GM12878 (cell line): ENCODE data around the gene STPG4.

Source experiments
- BHLHE40 ChIP-seq, 2 experiments: fragments of 450-650 bp in 1 of 2; IDR thresholded peaks; 2 replicates each; pipeline ENCODE4 v1.6.1; 2011 to 2017; ENCODE audit warnings: low read depth in 2 of 2, borderline replicate concordance in 1 of 2, improper control_type of control experiment in 1 of 2, low read length in 1 of 2, mild to moderate bottlenecking in 1 of 2
- CHD1 ChIP-seq: IDR thresholded peaks from 2 replicates; pipeline ENCODE4 v1.6.1; 2012; ENCODE audit warnings: low read depth, low read length, improper control_type of control experiment
- RFX5 ChIP-seq: IDR thresholded peaks from 2 replicates; pipeline ENCODE4 v1.6.1; 2011; ENCODE audit warnings: low read depth, low read length, improper control_type of control experiment
- SIN3A ChIP-seq: IDR thresholded peaks from 2 replicates; pipeline ENCODE4 v1.6.1; 2012; ENCODE audit warnings: low read depth, low read length, improper control_type of control experiment
- ZSCAN29 ChIP-seq: fragments of 450-650 bp; IDR thresholded peaks from 2 replicates; pipeline ENCODE4 v1.6.1; 2017; ENCODE audit warnings: mild to moderate bottlenecking, moderate library complexity
- TF ChIP-seq, protein P1 (sequence below), 3 experiments: IDR thresholded peaks in 2 of 3; conservative IDR thresholded peaks in 1 of 3; 2 replicates each; pipeline ENCODE4 v1.5.1; 2011; ENCODE audit warnings: low read depth in 3 of 3, low read length in 3 of 3, mild to moderate bottlenecking in 3 of 3, control low read depth in 2 of 3, moderate library complexity in 2 of 3, inconsistent platforms in 1 of 3, mixed read lengths in 1 of 3; ENCODE audit not compliant: control insufficient read depth in 2 of 3, insufficient read depth in 1 of 3; ENCODE audit errors: extremely low read depth in 1 of 3
- TF ChIP-seq, protein P2 (sequence below): fragments of 450-650 bp; formaldehyde crosslinking; IDR thresholded peaks from 2 replicates; pipeline ENCODE4 v1.4.0; 2022; ENCODE audit warnings: mild to moderate bottlenecking, moderate library complexity
- TF ChIP-seq, protein P3 (sequence below): IDR thresholded peaks from 2 replicates; pipeline ENCODE4 v1.6.1; 2012; ENCODE audit warnings: improper control_type of control experiment, low read depth, low read length; ENCODE audit not compliant: insufficient replicate concordance

DNA sequence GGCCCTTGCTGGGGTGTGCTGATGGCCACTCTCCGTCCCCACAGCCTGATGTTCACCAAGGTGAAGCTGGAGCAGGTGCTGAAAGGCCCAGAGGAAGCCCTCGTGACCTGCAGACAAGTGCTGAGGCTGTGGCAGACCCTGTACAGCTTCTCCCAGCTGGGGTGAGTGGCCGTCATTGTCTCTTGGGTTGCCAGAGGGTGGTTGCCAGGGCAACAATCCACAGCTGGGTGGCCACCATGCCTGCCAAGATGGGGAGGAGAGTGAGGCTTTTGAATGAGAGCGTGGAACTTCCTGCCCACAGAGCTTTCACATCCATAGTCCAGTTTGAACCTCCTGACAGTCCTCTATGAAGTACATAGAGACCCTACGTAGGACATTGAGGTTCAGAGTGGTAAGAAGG, 108.8 kb downstream of the STPG4 start:
- TF ChIP-seq BHLHE40 (IDR thresholded peaks at IDR 0.05; ENCODE audit: borderline replicate concordance in 1 of 2, low read depth in 2 of 2, low read length in 1 of 2) (no peak), SIN3A (no peak), RFX5 (no peak), ZSCAN29 (no peak), CHD1 (no peak)
- TF ChIP-seq, protein P1, sequence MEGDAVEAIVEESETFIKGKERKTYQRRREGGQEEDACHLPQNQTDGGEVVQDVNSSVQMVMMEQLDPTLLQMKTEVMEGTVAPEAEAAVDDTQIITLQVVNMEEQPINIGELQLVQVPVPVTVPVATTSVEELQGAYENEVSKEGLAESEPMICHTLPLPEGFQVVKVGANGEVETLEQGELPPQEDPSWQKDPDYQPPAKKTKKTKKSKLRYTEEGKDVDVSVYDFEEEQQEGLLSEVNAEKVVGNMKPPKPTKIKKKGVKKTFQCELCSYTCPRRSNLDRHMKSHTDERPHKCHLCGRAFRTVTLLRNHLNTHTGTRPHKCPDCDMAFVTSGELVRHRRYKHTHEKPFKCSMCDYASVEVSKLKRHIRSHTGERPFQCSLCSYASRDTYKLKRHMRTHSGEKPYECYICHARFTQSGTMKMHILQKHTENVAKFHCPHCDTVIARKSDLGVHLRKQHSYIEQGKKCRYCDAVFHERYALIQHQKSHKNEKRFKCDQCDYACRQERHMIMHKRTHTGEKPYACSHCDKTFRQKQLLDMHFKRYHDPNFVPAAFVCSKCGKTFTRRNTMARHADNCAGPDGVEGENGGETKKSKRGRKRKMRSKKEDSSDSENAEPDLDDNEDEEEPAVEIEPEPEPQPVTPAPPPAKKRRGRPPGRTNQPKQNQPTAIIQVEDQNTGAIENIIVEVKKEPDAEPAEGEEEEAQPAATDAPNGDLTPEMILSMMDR (IDR thresholded peaks at IDR 0.05 in 2 of 3, conservative IDR thresholded peaks at IDR 0.05 in 1 of 3; ENCODE audit: control insufficient read depth in 2 of 3, extremely low read depth in 1 of 3, insufficient read depth in 1 of 3, low read depth in 3 of 3, low read length in 3 of 3) = no peak
- TF ChIP-seq, protein P2, sequence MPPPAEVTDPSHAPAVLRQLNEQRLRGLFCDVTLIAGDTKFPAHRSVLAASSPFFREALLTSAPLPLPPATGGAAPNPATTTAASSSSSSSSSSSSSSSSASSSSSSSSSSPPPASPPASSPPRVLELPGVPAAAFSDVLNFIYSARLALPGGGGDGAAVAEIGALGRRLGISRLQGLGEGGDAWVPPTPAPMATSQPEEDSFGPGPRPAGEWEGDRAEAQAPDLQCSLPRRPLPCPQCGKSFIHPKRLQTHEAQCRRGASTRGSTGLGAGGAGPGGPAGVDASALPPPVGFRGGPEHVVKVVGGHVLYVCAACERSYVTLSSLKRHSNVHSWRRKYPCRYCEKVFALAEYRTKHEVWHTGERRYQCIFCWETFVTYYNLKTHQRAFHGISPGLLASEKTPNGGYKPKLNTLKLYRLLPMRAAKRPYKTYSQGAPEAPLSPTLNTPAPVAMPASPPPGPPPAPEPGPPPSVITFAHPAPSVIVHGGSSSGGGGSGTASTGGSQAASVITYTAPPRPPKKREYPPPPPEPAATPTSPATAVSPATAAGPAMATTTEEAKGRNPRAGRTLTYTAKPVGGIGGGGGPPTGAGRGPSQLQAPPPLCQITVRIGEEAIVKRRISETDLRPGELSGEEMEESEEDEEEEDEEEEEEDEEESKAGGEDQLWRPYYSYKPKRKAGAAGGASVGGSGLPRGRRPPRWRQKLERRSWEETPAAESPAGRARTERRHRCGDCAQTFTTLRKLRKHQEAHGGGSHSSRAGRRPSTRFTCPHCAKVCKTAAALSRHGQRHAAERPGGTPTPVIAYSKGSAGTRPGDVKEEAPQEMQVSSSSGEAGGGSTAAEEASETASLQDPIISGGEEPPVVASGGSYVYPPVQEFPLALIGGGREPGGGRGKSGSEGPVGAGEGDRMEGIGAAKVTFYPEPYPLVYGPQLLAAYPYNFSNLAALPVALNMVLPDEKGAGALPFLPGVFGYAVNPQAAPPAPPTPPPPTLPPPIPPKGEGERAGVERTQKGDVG (CRISPR knock-in tag) = no peak
- TF ChIP-seq, protein P3, sequence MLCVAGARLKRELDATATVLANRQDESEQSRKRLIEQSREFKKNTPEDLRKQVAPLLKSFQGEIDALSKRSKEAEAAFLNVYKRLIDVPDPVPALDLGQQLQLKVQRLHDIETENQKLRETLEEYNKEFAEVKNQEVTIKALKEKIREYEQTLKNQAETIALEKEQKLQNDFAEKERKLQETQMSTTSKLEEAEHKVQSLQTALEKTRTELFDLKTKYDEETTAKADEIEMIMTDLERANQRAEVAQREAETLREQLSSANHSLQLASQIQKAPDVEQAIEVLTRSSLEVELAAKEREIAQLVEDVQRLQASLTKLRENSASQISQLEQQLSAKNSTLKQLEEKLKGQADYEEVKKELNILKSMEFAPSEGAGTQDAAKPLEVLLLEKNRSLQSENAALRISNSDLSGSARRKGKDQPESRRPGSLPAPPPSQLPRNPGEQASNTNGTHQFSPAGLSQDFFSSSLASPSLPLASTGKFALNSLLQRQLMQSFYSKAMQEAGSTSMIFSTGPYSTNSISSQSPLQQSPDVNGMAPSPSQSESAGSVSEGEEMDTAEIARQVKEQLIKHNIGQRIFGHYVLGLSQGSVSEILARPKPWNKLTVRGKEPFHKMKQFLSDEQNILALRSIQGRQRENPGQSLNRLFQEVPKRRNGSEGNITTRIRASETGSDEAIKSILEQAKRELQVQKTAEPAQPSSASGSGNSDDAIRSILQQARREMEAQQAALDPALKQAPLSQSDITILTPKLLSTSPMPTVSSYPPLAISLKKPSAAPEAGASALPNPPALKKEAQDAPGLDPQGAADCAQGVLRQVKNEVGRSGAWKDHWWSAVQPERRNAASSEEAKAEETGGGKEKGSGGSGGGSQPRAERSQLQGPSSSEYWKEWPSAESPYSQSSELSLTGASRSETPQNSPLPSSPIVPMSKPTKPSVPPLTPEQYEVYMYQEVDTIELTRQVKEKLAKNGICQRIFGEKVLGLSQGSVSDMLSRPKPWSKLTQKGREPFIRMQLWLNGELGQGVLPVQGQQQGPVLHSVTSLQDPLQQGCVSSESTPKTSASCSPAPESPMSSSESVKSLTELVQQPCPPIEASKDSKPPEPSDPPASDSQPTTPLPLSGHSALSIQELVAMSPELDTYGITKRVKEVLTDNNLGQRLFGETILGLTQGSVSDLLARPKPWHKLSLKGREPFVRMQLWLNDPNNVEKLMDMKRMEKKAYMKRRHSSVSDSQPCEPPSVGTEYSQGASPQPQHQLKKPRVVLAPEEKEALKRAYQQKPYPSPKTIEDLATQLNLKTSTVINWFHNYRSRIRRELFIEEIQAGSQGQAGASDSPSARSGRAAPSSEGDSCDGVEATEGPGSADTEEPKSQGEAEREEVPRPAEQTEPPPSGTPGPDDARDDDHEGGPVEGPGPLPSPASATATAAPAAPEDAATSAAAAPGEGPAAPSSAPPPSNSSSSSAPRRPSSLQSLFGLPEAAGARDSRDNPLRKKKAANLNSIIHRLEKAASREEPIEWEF = no peak
